ENCODE measurements around the gene SORD. TPM values are rescaled to one million over a fixed set of nuclear protein-coding genes. Genes with fewer than 3 reads are reported as not detected.
A peak's percentile ranks its signal among the peaks of the same experiment; 100 is the strongest.
"Not testable (repeated sequence)": the region's sequence is repeated elsewhere in the genome, so short reads cannot be mapped to it uniquely, and the experiment has no call there.

Gene SORD
- total RNA-seq, 3 donors from 2014 or later = 3.7 to 31.8 (median 12.9) TPM

DNA sequence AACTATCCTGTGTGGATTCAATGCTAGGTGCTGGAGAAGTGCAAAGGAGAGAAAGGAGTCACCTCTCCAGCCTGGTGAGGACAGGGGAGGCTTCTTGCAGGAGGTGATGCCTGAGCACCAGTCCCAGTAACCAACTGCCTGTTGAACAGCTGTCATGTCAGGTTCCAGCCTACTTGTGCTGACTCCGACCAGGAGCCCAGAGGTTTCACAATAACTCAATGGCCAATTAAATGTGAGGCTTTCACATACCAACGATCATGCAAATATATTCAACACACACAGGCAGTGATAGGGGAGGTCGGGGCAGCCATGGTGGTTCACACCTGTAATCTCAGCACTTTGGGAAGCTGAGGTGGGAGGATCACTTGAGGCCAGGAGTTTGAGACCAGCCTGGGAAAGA is 7.7 kb downstream of the SORD start:
- Histone ChIP-seq H3K4me1 (no peaks in the 10 kb centered on the region), H3K9me3 (no peaks in the 10 kb centered on the region), H3K36me3 (no peaks in the 10 kb centered on the region), H3K27me3 (no peaks in the 10 kb centered on the region), H3K27ac (no peak overlapping the region), H3K4me3 (no peak overlapping the region)
- intact Hi-C loops (cut with DNase I; ENCODE audit: low total_unique reads) = no loop called here
- TF ChIP-seq POLR2AphosphoS5 (IDR thresholded peaks at IDR 0.05) = no peak
- no peak for DNase-seq (ENCODE audit: low spot score in 2 of 2)

GRCh38 chr15:45031522-45032028 is 8.6 kb downstream of the SORD start:
- DNase-seq (ENCODE audit: low spot score in 2 of 2); intact Hi-C loops (cut with DNase I; ENCODE audit: low total_unique reads): not testable (repeated sequence)

DNA sequence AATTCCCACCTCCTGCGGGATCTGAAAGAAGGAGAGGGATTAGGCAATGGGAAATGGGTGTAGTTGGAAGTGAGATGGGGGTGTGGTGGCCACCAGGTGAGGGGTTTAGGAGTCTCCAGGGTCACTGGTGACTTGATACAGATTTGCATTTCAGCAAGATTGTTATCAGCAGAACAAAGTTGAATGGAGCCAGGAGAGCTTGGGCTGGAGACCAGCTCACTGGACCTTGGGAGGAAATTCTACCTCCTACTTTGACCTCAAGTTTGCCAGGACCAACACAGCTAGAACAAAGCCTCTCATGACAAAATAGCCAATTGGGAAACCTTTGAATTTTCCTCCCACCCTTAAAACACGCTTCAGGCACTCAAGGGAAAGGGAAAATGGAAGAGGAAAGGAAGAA is 9.5 kb downstream of the SORD start:
- H3K27me3 ChIP-seq; intact Hi-C loops (cut with DNase I; ENCODE audit: low total_unique reads); H3K4me1 ChIP-seq; DNase-seq (ENCODE audit: low spot score in 2 of 2); H3K36me3 ChIP-seq; H3K27ac ChIP-seq; H3K9me3 ChIP-seq; H3K4me3 ChIP-seq: not testable (repeated sequence)

More at GRCh38 chr15:45031522-45032028, 8.6 kb downstream of the SORD start:
- H3K4me1 ChIP-seq, H3K9me3 ChIP-seq, H3K27me3 ChIP-seq, H3K36me3 ChIP-seq, H3K27ac ChIP-seq, H3K4me3 ChIP-seq: not testable (repeated sequence)

- H3K9me3 ChIP-seq; intact Hi-C loops (cut with DNase I; ENCODE audit: low total_unique reads); H3K4me3 ChIP-seq; H3K36me3 ChIP-seq; DNase-seq (ENCODE audit: low spot score in 2 of 2); H3K4me1 ChIP-seq; H3K27me3 ChIP-seq; H3K27ac ChIP-seq: not testable (repeated sequence)
These were observed 11.1 kb downstream of the SORD start for GRCh38 chr15:45034087-45034486.

DNA sequence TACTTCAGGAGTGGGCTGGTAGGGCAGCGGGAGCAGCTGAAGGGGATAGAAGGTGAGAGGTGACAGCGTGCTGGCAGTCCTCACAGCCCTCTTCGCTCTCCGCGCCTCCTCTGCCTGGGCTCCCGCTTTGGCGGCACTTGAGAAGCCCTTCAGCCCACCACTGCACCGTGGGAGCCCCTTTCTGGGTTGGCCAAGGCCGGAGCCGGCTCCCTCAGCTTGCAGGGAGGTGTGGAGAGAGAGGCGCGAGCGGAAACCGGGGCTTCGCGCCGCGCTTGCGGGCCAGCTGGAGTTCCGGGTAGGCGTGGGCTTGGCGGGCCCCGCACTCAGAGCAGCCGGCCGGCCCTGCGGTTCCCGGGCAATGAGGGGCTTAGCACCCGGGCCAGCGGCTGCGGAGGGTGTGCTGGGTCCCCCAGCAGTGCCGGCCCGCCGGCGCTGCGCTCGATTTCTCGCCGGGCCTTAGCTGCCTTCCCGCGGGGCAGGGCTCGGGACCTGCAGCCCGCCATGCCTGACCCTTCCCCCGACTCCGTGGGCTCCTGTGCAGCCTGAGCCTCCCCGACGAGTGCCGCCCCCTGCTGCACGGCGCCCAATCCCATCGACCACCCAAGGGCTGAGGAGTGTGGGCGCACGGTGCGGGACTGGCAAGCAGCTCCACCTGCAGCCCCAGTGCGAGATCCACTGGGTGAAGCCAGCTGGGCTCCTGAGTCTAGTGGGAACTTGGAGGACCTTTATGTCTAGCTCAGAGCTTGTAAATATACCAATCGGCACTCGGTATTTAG is 11.8 kb downstream of the SORD start:
- DNase-seq (ENCODE audit: low spot score in 2 of 2); H3K36me3 ChIP-seq; intact Hi-C loops (cut with DNase I; ENCODE audit: low total_unique reads); H3K9me3 ChIP-seq; H3K27me3 ChIP-seq; H3K27ac ChIP-seq; H3K4me1 ChIP-seq; H3K4me3 ChIP-seq: not testable (repeated sequence)

- H3K9me3 ChIP-seq; H3K27ac ChIP-seq; H3K27me3 ChIP-seq; intact Hi-C loops (cut with DNase I; ENCODE audit: low total_unique reads); H3K4me1 ChIP-seq; H3K36me3 ChIP-seq; H3K4me3 ChIP-seq: not testable (repeated sequence)
- TF ChIP-seq, protein P1, sequence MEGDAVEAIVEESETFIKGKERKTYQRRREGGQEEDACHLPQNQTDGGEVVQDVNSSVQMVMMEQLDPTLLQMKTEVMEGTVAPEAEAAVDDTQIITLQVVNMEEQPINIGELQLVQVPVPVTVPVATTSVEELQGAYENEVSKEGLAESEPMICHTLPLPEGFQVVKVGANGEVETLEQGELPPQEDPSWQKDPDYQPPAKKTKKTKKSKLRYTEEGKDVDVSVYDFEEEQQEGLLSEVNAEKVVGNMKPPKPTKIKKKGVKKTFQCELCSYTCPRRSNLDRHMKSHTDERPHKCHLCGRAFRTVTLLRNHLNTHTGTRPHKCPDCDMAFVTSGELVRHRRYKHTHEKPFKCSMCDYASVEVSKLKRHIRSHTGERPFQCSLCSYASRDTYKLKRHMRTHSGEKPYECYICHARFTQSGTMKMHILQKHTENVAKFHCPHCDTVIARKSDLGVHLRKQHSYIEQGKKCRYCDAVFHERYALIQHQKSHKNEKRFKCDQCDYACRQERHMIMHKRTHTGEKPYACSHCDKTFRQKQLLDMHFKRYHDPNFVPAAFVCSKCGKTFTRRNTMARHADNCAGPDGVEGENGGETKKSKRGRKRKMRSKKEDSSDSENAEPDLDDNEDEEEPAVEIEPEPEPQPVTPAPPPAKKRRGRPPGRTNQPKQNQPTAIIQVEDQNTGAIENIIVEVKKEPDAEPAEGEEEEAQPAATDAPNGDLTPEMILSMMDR (IDR thresholded peaks at IDR 0.05) = peak in 2 of 3 donors; percentile 68 to 80
- DNase-seq (ENCODE audit: low spot score in 2 of 2) = peak; percentile 43 to 76
These were observed 14.1 kb downstream of the SORD start for GRCh38 chr15:45036812-45037781.

DNA sequence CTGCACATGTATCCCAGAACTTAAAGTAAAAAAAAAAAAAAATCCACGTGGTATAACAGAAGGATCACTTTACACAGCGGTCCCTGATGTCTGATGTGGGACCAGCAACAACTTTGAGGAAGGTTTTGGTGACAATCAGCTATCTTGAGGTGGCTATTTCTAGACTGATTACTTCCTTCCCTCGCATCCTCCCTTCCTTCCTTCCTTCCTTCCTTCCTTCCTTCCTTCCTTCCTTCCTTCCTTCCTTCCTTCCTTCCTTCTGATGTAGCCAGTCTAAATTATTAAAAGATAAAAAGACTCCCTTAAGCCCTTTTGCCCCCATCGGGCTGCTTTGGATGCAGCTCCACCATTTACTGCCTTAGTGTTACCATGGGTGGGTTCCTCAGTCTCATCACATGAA is 14.9 kb downstream of the SORD start:
- Histone ChIP-seq H3K4me3 (no peak overlapping the region), H3K27me3 (no peaks in the 10 kb centered on the region), H3K4me1 (no peaks in the 10 kb centered on the region), H3K27ac (no peak overlapping the region), H3K9me3 (no peaks in the 10 kb centered on the region), H3K36me3 (no peaks in the 10 kb centered on the region)
- intact Hi-C loops (cut with DNase I; ENCODE audit: low total_unique reads) = no loop called here
- no peak for DNase-seq (ENCODE audit: low spot score in 2 of 2)
- no peak for TF ChIP-seq POLR2A (IDR thresholded peaks at IDR 0.05)
- TF ChIP-seq POLR2AphosphoS5 (IDR thresholded peaks at IDR 0.05) = no peak
- TF ChIP-seq, protein P1 (IDR thresholded peaks at IDR 0.05) = no peak

- H3K4me1 ChIP-seq; H3K9me3 ChIP-seq; H3K36me3 ChIP-seq; intact Hi-C loops (cut with DNase I; ENCODE audit: low total_unique reads); DNase-seq (ENCODE audit: low spot score in 2 of 2); H3K27ac ChIP-seq; H3K27me3 ChIP-seq; H3K4me3 ChIP-seq: not testable (repeated sequence)
These were observed 17.4 kb downstream of the SORD start for GRCh38 chr15:45040396-45040795.

- intact Hi-C loops (cut with DNase I; ENCODE audit: low total_unique reads); H3K27me3 ChIP-seq; DNase-seq (ENCODE audit: low spot score in 2 of 2): not testable (repeated sequence)
These were observed 18.5 kb downstream of the SORD start for GRCh38 chr15:45041538-45041937.

DNA sequence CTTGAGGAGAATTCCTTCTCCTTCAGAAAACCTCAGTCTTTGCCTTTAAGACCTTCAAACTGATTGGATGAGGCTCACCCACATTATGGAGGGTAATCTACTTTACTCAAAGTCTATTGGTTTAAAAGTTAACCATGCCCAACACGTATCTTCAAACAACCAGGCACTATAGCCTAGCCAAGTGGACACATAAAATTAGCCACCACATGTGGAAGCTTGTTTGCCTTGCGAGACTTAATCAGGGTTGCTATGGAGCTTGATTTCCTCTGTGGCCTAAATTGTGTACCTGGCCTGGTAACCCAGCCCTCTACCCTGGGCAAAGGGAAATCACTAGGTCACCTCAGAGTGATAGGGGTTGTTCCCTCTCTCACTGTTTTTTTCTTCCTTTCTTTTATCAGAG is 19.9 kb downstream of the SORD start:
- intact Hi-C loops (cut with DNase I; ENCODE audit: low total_unique reads); H3K9me3 ChIP-seq; H3K4me3 ChIP-seq; H3K27me3 ChIP-seq; H3K4me1 ChIP-seq; H3K36me3 ChIP-seq; DNase-seq (ENCODE audit: low spot score in 2 of 2); H3K27ac ChIP-seq: not testable (repeated sequence)

More at GRCh38 chr15:45041538-45041937, 18.5 kb downstream of the SORD start:
- H3K9me3 ChIP-seq, H3K27ac ChIP-seq, H3K4me1 ChIP-seq, H3K36me3 ChIP-seq, H3K4me3 ChIP-seq: not testable (repeated sequence)

- H3K4me1 ChIP-seq; H3K27me3 ChIP-seq; H3K36me3 ChIP-seq; H3K9me3 ChIP-seq; H3K4me3 ChIP-seq; H3K27ac ChIP-seq; intact Hi-C loops (cut with DNase I; ENCODE audit: low total_unique reads); DNase-seq (ENCODE audit: low spot score in 2 of 2): not testable (repeated sequence)
These were observed 21.3 kb downstream of the SORD start for GRCh38 chr15:45044270-45044669.
